Hepatocyte (in vitro differentiated cells): ENCODE measurements around the gene MYBPC1.

Experiments
- EZH2 ChIP-seq: fragments of 200-600 bp; sonication (generic); IDR thresholded peaks from 2 replicates; pipeline ENCODE4 v1.6.1; 2016; ENCODE audit warnings: antibody characterized with exemption, mild to moderate bottlenecking, borderline replicate concordance
- TF ChIP-seq, protein P1 (sequence below): fragments of 200-600 bp; sonication (generic); IDR thresholded peaks from 2 replicates; pipeline ENCODE4 v1.5.1; 2016; ENCODE audit warnings: antibody characterized with exemption, mild to moderate bottlenecking; ENCODE audit not compliant: poor library complexity

GRCh38 chr12:101671833-101672232, 77.1 kb downstream of the MYBPC1 start:
- TF ChIP-seq EZH2: no peak
- TF ChIP-seq, protein P1, sequence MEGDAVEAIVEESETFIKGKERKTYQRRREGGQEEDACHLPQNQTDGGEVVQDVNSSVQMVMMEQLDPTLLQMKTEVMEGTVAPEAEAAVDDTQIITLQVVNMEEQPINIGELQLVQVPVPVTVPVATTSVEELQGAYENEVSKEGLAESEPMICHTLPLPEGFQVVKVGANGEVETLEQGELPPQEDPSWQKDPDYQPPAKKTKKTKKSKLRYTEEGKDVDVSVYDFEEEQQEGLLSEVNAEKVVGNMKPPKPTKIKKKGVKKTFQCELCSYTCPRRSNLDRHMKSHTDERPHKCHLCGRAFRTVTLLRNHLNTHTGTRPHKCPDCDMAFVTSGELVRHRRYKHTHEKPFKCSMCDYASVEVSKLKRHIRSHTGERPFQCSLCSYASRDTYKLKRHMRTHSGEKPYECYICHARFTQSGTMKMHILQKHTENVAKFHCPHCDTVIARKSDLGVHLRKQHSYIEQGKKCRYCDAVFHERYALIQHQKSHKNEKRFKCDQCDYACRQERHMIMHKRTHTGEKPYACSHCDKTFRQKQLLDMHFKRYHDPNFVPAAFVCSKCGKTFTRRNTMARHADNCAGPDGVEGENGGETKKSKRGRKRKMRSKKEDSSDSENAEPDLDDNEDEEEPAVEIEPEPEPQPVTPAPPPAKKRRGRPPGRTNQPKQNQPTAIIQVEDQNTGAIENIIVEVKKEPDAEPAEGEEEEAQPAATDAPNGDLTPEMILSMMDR: no peak
